HEK293 (cell line): ENCODE measurements around the gene CLK2.
A peak's percentile ranks its signal among the peaks of the same experiment; 100 is the strongest.

Experiments used
- KLF1 ChIP-seq: fragments of 450-650 bp; formaldehyde crosslinking; IDR thresholded peaks from 2 replicates; pipeline ENCODE4 v1.5.1; 2016; ENCODE audit warnings: missing biosample characterization, missing genetic modification characterization
- KLF16 ChIP-seq: fragments of 450-650 bp; formaldehyde crosslinking; IDR thresholded peaks from 2 replicates; pipeline ENCODE4 v1.5.1; 2017; ENCODE audit warnings: missing biosample characterization, missing genetic modification characterization
- PRDM2 ChIP-seq: fragments of 450-650 bp; formaldehyde crosslinking; IDR thresholded peaks from 2 replicates; pipeline ENCODE4 v1.5.1; 2016; ENCODE audit warnings: missing biosample characterization, missing genetic modification characterization, borderline replicate concordance
- SCRT1 ChIP-seq: fragments of 450-650 bp; formaldehyde crosslinking; IDR thresholded peaks from 2 replicates; pipeline ENCODE4 v1.5.1; 2016; ENCODE audit warnings: missing biosample characterization, missing genetic modification characterization, borderline replicate concordance
- SP2 ChIP-seq: fragments of 450-650 bp; formaldehyde crosslinking; IDR thresholded peaks from 2 replicates; pipeline ENCODE4 v1.5.1; 2016; ENCODE audit warnings: missing biosample characterization, missing genetic modification characterization
- TRIM28 ChIP-seq: IDR thresholded peaks from 2 replicates; pipeline ENCODE4 v1.6.1; 2011; ENCODE audit warnings: low read length, control low read depth, borderline replicate concordance
- ZBTB1 ChIP-seq: fragments of 450-650 bp; formaldehyde crosslinking; IDR thresholded peaks from 2 replicates; pipeline ENCODE4 v1.5.1; 2016; ENCODE audit warnings: missing biosample characterization, missing genetic modification characterization
- ZBTB26 ChIP-seq: fragments of 450-650 bp; formaldehyde crosslinking; optimal IDR thresholded peaks from 2 replicates; pipeline ENCODE3; 2016; ENCODE audit warnings: missing biosample characterization, mild to moderate bottlenecking, missing genetic modification characterization
- ZNF146 ChIP-seq: fragments of 450-650 bp; formaldehyde crosslinking; IDR thresholded peaks from 2 replicates; pipeline ENCODE4 v1.5.1; 2016; ENCODE audit warnings: missing biosample characterization, missing genetic modification characterization
- ZNF18 ChIP-seq: fragments of 450-650 bp; formaldehyde crosslinking; IDR thresholded peaks from 2 replicates; pipeline ENCODE4 v1.5.1; 2016; ENCODE audit warnings: missing biosample characterization, missing genetic modification characterization
- ZNF239 ChIP-seq: fragments of 450-650 bp; formaldehyde crosslinking; IDR thresholded peaks from 2 replicates; pipeline ENCODE4 v1.5.1; 2016; ENCODE audit warnings: missing biosample characterization, missing genetic modification characterization
- ZNF521 ChIP-seq: fragments of 450-650 bp; formaldehyde crosslinking; IDR thresholded peaks from 2 replicates; pipeline ENCODE4 v1.5.1; 2017; ENCODE audit warnings: missing biosample characterization, mild to moderate bottlenecking, missing genetic modification characterization
- ZNF529 ChIP-seq: fragments of 450-650 bp; formaldehyde crosslinking; IDR thresholded peaks from 2 replicates; pipeline ENCODE4 v1.5.1; 2017; ENCODE audit warnings: missing genetic modification characterization, missing biosample characterization; ENCODE audit not compliant: insufficient replicate concordance
- ZNF544 ChIP-seq: fragments of 450-650 bp; formaldehyde crosslinking; IDR thresholded peaks from 2 replicates; pipeline ENCODE4 v1.5.0; 2017; ENCODE audit warnings: missing biosample characterization, missing genetic modification characterization
- ZNF580 ChIP-seq: fragments of 450-650 bp; formaldehyde crosslinking; IDR thresholded peaks from 2 replicates; pipeline ENCODE4 v1.5.1; 2016; ENCODE audit warnings: missing biosample characterization, missing genetic modification characterization
- ZNF629 ChIP-seq: fragments of 450-650 bp; formaldehyde crosslinking; IDR thresholded peaks from 2 replicates; pipeline ENCODE4 v1.5.1; 2017; ENCODE audit warnings: missing biosample characterization, missing genetic modification characterization
- ZNF654 ChIP-seq: fragments of 450-650 bp; formaldehyde crosslinking; IDR thresholded peaks from 2 replicates; pipeline ENCODE4 v1.5.1; 2016; ENCODE audit warnings: low read depth, missing biosample characterization, missing genetic modification characterization
- ZNF677 ChIP-seq: fragments of 450-650 bp; IDR thresholded peaks from 2 replicates; pipeline ENCODE4 v1.5.0; 2018; ENCODE audit warnings: missing biosample characterization, mild to moderate bottlenecking, missing genetic modification characterization, moderate library complexity
- ZNF792 ChIP-seq: fragments of 450-650 bp; formaldehyde crosslinking; IDR thresholded peaks from 2 replicates; pipeline ENCODE4 v1.5.1; 2016; ENCODE audit warnings: missing biosample characterization, missing genetic modification characterization
- ZNF843 ChIP-seq: fragments of 450-650 bp; formaldehyde crosslinking; IDR thresholded peaks from 2 replicates; pipeline ENCODE4 v1.5.1; 2016; ENCODE audit warnings: missing biosample characterization, missing genetic modification characterization
- ZSCAN30 ChIP-seq: fragments of 450-650 bp; IDR thresholded peaks from 2 replicates; pipeline ENCODE4 v1.5.1; 2018; ENCODE audit warnings: missing biosample characterization, mild to moderate bottlenecking, missing genetic modification characterization, moderate library complexity
- TF ChIP-seq, protein P1 (sequence below): fragments of 450-650 bp; formaldehyde crosslinking; IDR thresholded peaks from 2 replicates; pipeline ENCODE4 v1.5.1; 2016; ENCODE audit warnings: missing biosample characterization, missing genetic modification characterization
- TF ChIP-seq, protein P2 (sequence below): fragments of 450-650 bp; formaldehyde crosslinking; conservative IDR thresholded peaks from 2 replicates; pipeline ENCODE4 v1.5.1; 2016; ENCODE audit warnings: low read depth, missing biosample characterization, missing genetic modification characterization

The CLK2 gene

GRCh38 chr1:155227261-155228095 is 45.8 kb downstream of the CLK2 start (continued):
- TF ChIP-seq ZNF677 (tag by site-specific recombination): no peak
- no peak for TF ChIP-seq ZNF18
- TF ChIP-seq ZNF580 (tag by site-specific recombination): no peak
- no peak for TF ChIP-seq ZBTB1 (tag by site-specific recombination)
- TF ChIP-seq PRDM2 (tag by site-specific recombination): no peak
- peak; percentile 41; the same call in 1 of the 2 replicates for TF ChIP-seq ZNF629 (tag by site-specific recombination)
- peak; percentile 48; the same call in 1 of the 2 replicates for TF ChIP-seq ZSCAN30 (tag by site-specific recombination)
- TF ChIP-seq TRIM28: no peak; the same call in 1 of the 2 replicates
- TF ChIP-seq, protein P1, sequence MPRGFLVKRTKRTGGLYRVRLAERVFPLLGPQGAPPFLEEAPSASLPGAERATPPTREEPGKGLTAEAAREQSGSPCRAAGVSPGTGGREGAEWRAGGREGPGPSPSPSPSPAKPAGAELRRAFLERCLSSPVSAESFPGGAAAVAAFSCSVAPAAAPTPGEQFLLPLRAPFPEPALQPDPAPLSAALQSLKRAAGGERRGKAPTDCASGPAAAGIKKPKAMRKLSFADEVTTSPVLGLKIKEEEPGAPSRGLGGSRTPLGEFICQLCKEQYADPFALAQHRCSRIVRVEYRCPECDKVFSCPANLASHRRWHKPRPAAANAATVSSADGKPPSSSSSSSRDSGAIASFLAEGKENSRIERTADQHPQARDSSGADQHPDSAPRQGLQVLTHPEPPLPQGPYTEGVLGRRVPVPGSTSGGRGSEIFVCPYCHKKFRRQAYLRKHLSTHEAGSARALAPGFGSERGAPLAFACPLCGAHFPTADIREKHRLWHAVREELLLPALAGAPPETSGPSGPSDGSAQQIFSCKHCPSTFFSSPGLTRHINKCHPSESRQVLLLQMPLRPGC: peak; percentile 53
- no peak for TF ChIP-seq ZNF146 (tag by site-specific recombination)
- TF ChIP-seq ZNF792: peak; percentile 73; the same call in 1 of the 2 replicates
- no peak for TF ChIP-seq ZNF654 (tag by site-specific recombination)
- TF ChIP-seq SCRT1 (tag by site-specific recombination): no peak
- no peak for TF ChIP-seq ZNF239 (tag by site-specific recombination)
- no peak for TF ChIP-seq ZNF521 (tag by site-specific recombination)
- peak; percentile 83 for TF ChIP-seq ZBTB26 (tag by site-specific recombination)
- no peak for TF ChIP-seq ZNF544
- TF ChIP-seq SP2 (tag by site-specific recombination): peak; percentile 97
- no peak for TF ChIP-seq ZNF843
- TF ChIP-seq, protein P2, sequence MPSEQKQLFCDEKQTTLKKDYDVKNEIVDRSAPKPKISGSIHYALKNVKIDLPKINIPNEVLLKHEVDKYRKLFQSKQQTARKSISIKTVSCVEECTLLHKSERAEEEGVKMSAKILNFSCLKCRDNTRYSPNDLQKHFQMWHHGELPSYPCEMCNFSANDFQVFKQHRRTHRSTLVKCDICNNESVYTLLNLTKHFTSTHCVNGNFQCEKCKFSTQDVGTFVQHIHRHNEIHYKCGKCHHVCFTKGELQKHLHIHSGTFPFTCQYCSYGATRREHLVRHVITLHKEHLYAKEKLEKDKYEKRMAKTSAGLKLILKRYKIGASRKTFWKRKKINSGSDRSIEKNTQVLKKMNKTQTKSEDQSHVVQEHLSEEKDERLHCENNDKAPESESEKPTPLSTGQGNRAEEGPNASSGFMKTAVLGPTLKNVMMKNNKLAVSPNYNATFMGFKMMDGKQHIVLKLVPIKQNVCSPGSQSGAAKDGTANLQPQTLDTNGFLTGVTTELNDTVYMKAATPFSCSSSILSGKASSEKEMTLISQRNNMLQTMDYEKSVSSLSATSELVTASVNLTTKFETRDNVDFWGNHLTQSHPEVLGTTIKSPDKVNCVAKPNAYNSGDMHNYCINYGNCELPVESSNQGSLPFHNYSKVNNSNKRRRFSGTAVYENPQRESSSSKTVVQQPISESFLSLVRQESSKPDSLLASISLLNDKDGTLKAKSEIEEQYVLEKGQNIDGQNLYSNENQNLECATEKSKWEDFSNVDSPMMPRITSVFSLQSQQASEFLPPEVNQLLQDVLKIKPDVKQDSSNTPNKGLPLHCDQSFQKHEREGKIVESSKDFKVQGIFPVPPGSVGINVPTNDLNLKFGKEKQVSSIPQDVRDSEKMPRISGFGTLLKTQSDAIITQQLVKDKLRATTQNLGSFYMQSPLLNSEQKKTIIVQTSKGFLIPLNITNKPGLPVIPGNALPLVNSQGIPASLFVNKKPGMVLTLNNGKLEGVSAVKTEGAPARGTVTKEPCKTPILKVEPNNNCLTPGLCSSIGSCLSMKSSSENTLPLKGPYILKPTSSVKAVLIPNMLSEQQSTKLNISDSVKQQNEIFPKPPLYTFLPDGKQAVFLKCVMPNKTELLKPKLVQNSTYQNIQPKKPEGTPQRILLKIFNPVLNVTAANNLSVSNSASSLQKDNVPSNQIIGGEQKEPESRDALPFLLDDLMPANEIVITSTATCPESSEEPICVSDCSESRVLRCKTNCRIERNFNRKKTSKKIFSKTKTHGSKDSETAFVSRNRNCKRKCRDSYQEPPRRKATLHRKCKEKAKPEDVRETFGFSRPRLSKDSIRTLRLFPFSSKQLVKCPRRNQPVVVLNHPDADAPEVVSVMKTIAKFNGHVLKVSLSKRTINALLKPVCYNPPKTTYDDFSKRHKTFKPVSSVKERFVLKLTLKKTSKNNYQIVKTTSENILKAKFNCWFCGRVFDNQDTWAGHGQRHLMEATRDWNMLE (tag by site-specific recombination): no peak
- peak; percentile 35; the same call in 1 of the 2 replicates for TF ChIP-seq KLF16 (tag by site-specific recombination)
- TF ChIP-seq ZNF529: no peak
- no peak for TF ChIP-seq KLF1 (tag by site-specific recombination)
